NCI-H446 treated with DMSO at 0.1 percent for 48 hours (cell line): ENCODE results near the gene NXNL1.
"Not testable (repeated sequence)": the region's sequence is repeated elsewhere in the genome, so short reads cannot be mapped to it uniquely, and the experiment has no call there.

Experiments
- DNase-seq: peaks from one replicate; lab custom pipeline; 2025; lab: John Stamatoyannopoulos, UW

The NXNL1 gene

DNA sequence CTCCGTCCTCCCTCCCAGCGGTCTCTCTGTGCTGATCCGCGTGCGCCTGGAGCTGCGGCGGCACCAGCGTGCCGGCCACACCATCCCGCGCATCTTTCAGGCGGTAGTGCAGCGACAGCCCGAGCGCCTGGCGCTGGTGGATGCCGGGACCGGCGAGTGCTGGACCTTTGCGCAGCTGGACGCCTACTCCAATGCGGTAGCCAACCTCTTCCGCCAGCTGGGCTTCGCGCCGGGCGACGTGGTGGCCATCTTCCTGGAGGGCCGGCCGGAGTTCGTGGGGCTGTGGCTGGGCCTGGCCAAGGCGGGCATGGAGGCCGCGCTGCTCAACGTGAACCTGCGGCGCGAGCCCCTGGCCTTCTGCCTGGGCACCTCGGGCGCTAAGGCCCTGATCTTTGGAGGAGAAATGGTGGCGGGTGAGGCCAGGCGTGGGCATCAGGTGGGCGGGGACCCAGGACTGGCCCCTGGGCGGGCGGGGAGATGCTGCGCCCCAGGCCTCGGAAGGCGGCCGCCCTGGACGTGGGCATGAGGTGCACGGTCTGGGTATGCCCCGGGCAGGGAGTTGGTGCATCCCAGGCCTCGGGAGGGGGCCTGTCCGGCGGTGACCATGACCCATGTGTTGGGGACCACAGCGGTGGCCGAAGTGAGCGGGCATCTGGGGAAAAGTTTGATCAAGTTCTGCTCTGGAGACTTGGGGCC lies 26.0 kb upstream of the NXNL1 start:
- DNase-seq = no peak

DNA sequence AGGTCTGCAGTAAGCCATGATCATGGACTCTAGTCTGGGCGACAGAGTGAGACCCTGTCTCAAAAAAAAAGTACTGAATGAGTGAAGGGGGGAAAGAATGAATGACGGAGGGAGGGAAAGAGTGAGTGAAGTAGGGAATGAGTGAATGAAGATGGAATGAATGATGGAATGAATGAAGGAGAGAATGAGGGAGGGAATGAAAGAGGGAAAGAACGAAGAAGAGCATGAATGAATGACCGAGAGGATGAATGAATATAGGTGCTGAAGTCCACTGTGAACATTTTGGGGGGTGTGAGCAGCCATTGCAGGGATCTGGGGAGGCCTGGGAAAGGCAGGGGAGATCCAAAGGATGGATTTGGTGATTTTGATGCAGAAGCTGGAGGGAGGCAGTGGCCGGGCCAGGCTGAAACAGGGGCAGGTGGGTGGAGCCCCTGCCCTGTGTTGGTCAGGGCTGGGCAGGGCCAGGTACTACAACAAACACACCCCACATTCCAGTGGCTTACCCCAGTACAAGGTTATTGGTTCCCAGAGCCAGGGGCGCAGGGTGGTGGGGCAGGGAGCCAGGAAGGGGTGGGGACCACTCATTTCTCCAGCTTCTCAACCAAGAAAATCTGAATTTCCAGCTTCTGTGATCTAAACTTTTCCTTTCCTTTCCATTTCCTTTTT lies 23.9 kb upstream of the NXNL1 start:
- DNase-seq = no peak

DNA sequence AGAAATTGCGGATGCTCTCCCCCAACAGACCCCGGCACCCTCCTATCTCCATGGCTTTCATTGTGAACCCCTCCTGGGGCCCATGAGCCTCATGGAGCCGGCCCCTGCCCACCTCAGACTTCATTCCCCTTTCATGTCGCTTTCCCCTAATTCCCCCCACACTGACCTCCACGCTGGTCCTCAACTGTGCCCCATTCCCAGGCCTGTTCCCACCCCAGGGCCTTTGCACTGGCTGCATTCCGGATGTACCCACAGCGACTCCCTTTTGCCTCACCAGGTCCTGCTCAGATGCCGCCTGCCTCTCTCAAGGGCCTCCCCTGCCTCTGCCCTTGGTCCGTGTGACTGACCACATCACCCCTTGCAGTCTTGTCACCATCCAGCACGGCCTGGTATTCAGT lies 22.9 kb upstream of the NXNL1 start:
- DNase-seq = no peak

DNA sequence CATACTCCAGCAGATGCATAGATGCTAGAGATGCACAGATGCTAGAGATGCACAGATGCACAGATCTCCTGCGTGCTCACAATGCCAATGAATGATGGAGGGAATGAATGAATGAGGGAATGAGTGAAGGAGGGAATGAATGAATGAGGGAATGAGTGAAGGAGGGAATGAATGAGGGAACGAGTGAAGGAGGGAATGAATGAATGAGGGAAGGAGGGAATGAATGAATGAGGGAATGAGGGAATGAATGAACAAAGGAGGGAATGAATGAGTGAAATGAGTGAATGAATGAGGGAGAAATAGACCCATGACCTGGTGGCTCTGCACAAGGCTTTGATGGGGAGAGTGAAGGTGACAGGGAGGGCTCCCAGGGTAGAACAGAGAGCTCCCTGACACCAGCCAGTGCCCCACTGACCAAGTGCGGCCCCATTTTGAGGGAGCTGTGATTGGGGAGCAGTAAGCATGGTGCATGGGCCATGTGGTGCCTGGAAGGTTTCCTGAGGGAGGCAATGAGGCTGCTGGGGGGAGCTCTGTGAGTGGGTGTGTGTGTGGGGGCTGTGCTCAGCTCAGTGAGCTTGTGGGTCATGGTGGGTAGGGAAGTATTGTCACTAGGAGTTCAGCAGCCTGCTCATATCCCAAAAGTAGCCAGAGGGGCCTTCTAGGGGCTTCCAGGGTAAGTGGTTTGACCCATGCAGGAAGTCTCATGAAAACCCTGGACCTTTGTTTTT lies 22.3 kb upstream of the NXNL1 start:
- DNase-seq = no peak

DNA sequence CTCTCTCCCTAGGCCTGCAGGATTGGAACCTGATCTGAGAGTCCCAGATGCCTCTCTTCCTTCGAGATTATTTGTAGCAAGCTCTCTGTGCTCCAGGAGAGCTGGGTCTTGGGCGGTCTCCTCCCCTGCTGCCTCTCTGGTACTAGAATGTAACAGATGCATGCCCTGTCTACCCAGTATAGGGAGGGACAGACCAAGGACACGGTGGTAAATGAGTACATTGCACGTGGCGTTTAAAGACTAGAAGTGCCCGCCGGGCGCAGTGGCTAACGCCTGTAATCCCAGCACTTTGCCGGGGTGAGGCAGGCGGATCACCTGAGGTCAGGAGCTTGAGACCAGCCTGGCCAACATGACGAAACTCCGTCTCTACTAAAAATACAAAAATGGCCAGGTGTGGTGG lies 21.3 kb upstream of the NXNL1 start:
- DNase-seq = no peak

DNA sequence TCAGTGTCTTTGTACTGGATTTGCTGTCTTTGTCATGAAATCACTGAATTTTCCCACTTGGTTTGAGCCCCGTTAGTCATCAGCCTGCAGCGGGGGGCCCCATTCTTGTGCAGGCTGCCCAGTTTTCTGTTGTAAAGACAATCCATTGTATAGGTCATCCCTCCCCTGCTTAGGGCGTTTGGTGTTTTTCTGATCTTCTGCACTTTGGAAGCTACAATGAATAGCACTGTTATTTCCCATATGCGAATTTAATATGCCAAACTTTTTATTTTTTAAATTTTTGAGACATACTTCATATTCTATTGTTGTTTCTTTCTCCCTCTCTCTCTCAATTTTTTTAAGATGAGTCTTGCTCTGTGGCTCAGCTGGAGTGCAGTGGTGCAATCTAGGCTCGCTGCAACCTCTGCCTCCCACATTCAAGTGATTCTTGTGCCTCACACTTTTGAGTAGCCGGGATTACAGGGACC lies 18.6 kb upstream of the NXNL1 start:
- DNase-seq = no peak

DNA sequence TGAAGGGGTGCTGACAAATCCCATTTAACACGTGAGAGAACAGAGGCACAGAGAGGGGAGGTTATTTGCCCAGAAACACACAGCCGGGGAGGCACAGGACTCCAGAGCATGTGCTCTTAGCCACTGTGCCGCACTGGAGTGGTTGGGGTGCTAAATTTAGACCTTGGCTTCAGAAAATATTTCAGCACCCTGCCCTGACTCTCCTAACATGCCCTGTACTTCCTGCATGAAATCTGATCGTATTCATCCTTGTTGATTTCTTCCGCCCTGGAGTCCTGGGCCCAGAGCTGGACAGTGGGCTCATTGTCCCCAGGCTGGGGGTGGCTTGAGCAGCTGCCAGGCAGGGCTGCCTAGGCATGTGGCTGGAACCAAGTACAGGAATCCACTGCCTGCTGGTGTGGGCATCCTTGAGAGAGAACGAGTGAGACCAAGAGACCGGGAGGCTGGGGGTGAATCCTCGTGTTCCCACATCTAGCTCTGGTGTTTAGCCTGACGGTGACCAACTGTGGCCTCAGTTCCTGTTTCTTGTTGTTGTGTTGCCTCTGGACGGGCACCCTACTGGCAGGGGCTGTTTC lies 14.9 kb upstream of the NXNL1 start:
- DNase-seq = no peak

DNA sequence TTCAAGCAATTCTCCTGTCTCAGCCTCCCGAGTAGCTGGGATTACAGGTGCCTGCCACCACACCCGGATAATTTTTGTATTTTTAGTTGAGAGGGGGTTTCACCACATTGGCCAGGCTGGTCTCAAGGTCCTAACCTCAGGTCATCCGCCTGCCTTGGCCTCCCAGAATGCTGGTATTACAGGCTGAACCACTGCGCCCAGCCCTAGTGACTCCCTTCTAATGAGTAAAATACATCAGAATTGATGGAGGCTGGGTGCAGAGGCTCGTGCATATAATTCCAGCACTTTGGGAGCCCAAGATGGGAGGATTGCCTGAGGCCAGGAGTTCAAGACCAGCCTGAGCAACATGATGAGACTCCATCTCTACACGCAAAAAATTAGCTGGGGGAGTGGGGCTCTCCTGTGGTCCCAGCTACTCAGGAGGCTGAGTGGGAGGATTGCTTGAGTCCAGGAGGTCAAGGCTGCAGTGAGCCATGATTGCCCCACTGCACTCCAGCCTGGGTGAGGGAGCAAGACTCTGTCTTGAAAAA lies 14.3 kb upstream of the NXNL1 start:
- DNase-seq = not testable (repeated sequence)

DNA sequence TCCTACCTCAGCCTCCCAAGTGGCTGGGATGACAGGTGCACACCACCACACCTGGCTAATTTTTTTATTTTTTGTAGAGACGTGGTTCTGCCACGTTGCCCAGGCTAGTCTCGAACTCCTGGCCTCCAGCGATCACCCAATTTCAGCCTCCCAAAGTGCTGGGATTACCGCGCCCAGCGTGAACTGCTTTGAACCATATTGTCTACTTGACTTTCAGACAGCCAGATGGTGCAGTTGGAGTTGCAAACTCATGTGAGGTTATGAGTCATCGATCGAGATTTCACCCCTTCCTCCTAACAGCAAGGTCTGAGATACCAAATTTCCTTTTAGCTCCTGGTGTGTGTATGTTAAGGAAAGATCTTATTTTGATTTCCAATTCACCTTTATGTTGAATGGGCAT lies 12.3 kb upstream of the NXNL1 start:
- peak; percentile 60 for DNase-seq

DNA sequence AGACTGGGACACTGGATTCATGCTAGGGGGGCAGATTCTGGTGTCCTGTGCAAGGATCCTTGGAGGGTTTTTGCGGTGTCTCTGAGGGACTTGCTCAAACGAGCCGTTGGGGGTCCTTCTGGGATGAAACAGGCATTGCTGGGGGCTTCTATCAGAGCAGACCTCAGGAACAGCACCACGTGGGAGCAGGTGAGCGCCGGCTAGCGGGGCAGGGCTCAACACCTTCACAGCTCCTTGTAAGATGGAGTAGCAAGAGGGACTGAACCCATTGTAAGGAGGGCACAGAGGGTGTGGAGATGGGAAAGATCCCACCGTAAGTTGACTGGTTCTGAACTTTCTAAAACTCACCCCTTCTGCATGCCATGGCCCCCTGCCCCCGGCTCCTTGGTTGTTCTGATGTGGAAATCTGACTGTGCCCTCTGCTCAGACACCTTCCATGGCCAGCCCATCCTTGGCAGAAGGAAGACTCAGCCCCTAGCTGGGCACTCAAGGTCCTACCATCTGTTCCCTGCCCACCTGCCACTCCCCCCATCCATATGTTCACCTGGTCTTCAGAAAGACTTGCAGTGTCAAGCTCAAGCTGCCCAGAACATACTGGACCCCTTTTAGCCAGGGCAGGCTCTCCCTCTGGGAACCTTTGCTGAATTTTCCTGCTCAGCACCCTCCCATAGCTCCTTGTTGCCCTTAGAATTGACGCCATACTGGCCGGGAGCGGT lies 10.8 kb upstream of the NXNL1 start:
- DNase-seq = no peak

DNA sequence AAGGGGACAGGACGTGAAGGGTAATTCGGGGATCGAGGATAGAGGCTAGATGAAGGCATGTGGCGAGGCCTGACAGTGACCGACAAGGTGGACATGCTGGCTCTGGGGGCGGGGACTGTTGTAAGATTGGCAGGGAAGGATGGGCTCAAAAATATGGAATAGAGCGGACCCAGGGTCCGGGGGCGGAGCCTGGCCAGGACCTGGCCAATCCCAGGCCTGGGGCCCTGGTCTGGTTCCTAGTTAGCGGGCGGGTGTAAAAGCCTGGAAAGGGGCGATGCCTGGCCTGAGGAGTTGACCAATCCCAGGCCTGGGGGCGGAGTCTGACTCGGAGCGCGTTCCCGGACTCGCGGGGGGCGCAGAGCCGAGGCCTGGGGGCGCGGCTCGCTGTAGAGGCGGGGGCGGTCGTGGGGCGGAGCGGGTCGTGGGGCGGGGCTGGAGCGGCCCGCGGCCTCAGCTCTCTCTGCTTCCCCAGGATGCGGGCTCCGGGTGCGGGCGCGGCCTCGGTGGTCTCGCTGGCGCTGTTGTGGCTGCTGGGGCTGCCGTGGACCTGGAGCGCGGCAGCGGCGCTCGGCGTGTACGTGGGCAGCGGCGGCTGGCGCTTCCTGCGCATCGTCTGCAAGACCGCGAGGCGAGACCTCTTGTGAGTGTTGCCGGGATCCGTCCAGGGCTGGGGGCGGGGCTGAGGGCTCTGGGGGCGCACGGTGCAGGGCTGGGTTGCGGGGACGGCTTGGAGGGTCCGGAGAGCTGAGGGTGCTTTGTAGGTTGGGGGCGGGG lies 9.5 kb upstream of the NXNL1 start, which contains the start of gene SLC27A1:
SLC27A1 (plus strand) TSS at position 457 of the 774 bp plus-strand sequence; CDS start at position 474, 17 bp downstream.
- peak; percentile 99 for DNase-seq

DNA sequence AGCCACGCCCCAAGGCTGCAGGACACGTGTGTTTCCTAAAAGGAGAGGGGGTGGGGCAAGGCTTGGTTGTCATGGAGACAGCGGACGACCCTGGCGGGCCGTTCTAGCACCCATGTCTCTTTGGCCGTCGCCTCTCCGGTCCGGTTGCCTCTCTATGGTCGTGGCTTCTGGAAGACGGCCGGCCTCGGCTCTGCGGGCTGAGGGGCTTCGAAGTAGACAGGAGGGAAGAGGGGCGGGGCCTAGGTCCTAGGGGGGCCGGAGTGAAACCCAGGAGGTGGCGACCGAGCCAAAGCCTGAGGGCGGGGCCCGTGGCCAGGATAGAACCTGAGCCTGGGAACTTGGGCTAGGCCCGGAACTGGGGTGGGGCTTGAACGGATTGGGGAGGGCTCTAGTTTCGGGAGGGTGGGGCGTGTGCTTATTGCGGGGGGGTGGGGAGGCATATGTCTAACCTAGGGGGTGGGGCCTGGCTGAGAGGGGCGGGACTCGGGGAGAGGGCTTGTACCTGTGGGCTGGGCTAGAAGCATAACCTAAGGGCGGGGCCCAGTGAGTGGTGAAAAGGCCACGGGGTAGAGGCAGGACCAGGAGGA lies 8.8 kb upstream of the NXNL1 start:
- DNase-seq = peak; percentile 94

DNA sequence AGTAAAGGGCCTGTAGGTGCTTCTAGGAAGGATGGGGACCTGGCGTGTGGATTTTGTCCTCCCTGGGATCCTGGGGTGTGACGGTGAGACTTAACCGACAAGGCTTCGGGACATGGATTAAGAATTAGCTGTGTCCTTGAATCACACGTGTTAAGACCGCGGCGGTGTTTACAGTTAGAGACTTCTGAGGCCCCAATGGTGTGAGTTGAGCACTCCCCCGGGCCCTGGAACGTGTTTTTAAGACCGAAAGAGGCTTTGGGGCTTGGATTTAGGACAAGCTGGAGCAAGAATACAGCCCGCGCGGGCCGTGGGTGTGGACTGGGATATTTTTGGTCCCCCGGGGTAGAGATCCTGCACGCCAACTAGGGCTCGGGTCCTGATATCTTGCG lies 8.4 kb upstream of the NXNL1 start:
- DNase-seq = no peak

DNA sequence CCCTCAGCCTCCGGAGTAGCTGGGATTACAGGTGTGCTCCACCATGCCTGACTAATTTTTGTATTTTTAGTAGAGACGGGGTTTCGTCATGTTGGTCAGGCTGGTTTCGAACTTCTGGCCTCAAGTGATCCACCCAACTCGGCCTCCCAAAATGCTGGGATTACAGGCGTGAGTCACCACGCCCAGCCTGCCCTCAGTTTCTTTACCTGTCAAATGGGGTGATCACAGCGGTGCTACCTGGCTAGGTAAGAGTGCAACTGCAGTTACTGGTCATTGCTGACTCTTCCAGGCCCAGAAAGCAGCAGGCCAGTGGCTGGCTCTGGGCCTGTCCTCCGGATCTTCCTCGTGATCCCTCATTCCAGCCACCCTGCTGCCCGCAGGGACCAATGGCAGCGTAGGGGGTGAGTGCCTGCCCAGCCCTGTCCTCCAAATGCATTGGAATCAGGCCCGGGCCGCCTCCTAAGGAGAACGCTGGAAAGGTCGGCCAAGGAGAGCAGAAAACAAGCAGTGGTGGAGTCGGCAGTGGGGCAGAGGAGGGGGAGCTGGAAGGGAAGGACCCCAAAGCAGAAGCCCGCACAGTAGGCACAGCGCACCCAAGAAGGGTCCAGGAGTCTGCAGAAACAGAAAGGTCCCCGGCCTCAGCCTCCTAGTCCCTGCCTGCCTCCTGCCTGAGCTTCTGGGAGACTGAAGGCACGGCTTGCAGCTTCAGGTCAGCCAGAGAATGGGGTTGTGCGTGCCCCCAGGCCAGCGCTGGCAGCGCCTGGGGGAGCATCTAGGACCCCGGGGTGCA lies 7.8 kb upstream of the NXNL1 start:
- DNase-seq = no peak

DNA sequence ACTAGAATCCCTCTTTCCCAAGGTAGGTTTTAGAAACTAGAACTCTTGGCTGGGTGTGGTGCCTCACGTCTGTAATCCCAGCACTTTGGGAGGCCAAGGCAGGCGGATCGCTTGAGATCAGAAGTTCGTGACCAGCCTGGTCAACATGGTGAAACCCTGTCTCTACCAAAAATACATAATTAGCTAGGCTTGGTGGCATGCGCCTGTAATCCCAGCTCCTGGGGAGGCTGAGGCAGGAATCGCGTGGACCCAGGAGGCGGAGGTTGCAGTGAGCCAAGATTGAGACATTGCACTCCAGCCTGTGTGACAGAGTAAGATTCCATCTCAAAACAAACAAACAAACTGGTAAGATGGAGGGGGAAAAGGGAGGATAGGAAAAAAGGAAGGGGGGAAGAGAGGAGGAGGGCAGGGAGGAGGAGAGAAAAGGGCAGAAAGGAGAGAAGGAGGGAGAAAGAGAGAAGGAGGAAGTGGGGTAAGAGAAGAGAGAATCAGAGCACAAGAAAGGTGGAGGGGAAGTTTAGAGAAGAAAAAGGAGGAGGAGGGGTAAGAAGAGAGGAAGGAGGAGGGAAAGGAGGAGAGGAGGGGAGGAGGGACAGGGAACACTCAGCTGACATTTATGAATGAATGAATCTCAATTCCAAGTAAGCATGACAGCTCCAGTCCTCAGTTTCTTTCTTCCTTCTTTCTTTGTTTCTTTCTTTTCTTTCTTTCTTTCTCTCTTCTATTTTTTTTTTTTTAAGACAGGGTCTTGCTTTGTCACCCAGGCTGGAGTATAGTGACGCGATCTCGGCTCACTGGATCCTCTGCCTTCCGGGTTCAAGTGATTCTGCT lies 7.0 kb upstream of the NXNL1 start:
- no peak for DNase-seq

DNA sequence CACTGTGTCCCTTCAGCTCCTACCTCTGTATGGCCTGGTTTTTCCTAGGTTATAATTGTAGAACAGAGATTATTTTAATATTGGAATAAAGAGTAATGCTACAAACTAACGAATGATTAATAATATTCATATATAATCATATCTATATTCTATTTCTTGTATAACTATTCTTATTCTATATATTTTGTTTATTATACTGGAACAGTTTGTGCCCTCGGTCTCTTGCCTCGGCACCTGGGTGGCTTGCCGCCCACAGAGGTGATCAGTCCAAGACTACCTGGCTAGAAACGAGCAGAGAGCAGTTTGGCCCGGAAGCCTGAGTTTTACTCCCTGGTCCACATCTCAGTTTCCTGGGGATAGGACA lies 5.7 kb upstream of the NXNL1 start:
- no peak for DNase-seq

DNA sequence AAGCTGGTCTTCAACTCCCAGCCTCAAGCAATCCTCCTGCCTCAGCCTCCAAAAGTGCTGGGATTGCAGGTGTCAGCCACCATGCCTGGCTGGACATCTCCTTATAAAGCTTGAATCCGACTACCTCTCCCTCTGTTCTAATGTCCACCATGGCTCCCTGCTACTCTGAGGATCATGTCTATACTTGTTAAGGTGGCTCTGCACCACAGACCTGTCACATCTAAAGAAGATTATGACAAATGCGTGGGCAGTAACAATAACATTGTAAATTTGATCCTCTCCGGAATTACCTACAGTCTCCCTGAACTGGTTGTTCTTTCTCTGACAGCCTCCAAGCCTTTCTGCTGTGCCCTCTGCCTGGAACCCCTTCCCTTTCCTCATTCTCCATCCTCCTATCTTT lies 1.8 kb downstream of the NXNL1 start:
- no peak for DNase-seq

DNA sequence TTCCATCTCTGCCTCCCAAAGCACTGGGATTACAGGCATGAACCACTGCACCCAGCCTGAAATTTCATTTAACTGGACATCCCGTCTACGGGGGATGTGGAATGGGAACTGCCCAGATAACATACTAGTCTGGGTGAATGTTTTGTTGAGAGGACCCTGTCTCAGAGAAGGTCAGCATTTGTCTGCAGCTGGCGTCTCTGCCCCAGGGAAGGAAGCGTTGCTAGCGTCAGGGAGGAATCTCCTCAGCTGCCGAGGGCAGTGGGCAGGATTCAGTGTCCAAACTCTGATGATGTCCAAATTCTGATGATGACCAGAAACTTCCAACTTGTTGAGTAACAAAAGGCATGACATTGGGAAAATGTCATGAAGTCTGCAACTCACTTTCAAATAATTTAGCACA lies 3.1 kb downstream of the NXNL1 start:
- DNase-seq = no peak

DNA sequence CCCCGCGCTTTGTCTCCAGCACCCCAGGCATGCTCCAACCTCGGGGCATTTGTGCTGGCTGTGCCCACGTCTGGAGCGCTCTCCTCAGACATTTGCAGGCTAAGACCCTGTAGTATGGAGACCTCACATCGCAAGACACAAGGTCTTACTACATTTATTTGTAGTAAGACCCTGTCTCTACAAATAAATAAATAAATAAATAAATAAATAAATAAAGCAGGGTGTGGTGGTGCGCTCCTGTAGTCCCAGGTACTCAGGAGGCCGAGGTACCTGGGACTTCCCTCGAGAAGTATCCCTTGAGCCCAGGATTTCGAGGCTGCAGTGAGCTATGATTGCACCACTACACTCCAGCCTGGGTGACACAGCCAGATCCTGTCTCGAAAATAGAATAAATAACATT lies 4.6 kb downstream of the NXNL1 start:
- DNase-seq = no peak
